ENCODE results near the gene CHURC1. TPM values are rescaled to one million over a fixed set of nuclear protein-coding genes. Genes with fewer than 3 reads are reported as not detected.

The CHURC1 gene
- total RNA-seq, 2 donors from 2014 or later: 56.7 to 63.2 TPM

- H3K27ac Mint-ChIP-seq: peak overlapping the region; percentile 9
- Histone ChIP-seq H3K36me3 (ENCODE audit: control insufficient read depth, insufficient read depth, low read length) (peaks cover 25% of the 10 kb centered on the region), H3K27me3 (ENCODE audit: control insufficient read depth, insufficient read depth, low read length, poor library complexity, severe bottlenecking) (no peaks in the 10 kb centered on the region), H3K9me3 (ENCODE audit: control insufficient read depth, low read length) (no peaks in the 10 kb centered on the region), H3K27ac (ENCODE audit: low read depth, low read length) (no peak overlapping the region), H3K4me3 (ENCODE audit: low read length) (no peak overlapping the region), H3K4me1 (ENCODE audit: control insufficient read depth, insufficient read depth, low read length) (peaks cover 3% of the 10 kb centered on the region), H3K9ac (ENCODE audit: extremely low read depth, low read length, poor library complexity, severe bottlenecking) (no peak overlapping the region)
- H3K4me3 Mint-ChIP-seq: no peak overlapping the region
- no peaks in the 10 kb centered on the region for H3K27me3 Mint-ChIP-seq (ENCODE audit: insufficient read depth)
- no peaks in the 10 kb centered on the region for H3K9me3 Mint-ChIP-seq
- TF ChIP-seq CTCF (conservative IDR thresholded peaks at IDR 0.05): no peak
- H3K36me3 Mint-ChIP-seq (ENCODE audit: low read depth): peaks cover 57% of the 10 kb centered on the region
- 79 to 89% methylated on average over 5 to 6 of the region's 6 CpGs for WGBS, 2 experiments (ENCODE audit: insufficient coverage in 1 of 2, insufficient read length in 1 of 2)
- peaks cover 13% of the 10 kb centered on the region for H3K4me1 Mint-ChIP-seq
- DNase-seq: peak; percentile 29
Measured at GRCh38 chr14:64946310-64947045, 32.2 kb downstream of the CHURC1 start.

GRCh38 chr14:64947710-64948611, 33.7 kb downstream of the CHURC1 start:
- no peak for TF ChIP-seq CTCF (conservative IDR thresholded peaks at IDR 0.05)
- Histone ChIP-seq H3K27me3 (ENCODE audit: control insufficient read depth, insufficient read depth, low read length, poor library complexity, severe bottlenecking) (no peaks in the 10 kb centered on the region), H3K9me3 (ENCODE audit: control insufficient read depth, low read length) (no peaks in the 10 kb centered on the region), H3K36me3 (ENCODE audit: control insufficient read depth, insufficient read depth, low read length) (peaks cover 35% of the 10 kb centered on the region), H3K9ac (ENCODE audit: extremely low read depth, low read length, poor library complexity, severe bottlenecking) (no peak overlapping the region), H3K4me3 (ENCODE audit: low read length) (no peak overlapping the region), H3K4me1 (ENCODE audit: control insufficient read depth, insufficient read depth, low read length) (peaks cover 2% of the 10 kb centered on the region), H3K27ac (ENCODE audit: low read depth, low read length) (no peak overlapping the region)
- peaks cover 5% of the 10 kb centered on the region for H3K4me1 Mint-ChIP-seq
- no peaks in the 10 kb centered on the region for H3K9me3 Mint-ChIP-seq
- no peaks in the 10 kb centered on the region for H3K27me3 Mint-ChIP-seq (ENCODE audit: insufficient read depth)
- H3K36me3 Mint-ChIP-seq (ENCODE audit: low read depth): peaks cover 61% of the 10 kb centered on the region
- H3K4me3 Mint-ChIP-seq: no peak overlapping the region
- WGBS, 2 experiments (ENCODE audit: insufficient coverage in 1 of 2, insufficient read length in 1 of 2): 91 to 92% methylated on average over 23 to 28 of the region's 28 CpGs
- peak; percentile 35 for DNase-seq
- peak overlapping the region; percentile 66 for H3K27ac Mint-ChIP-seq

- Mint-ChIP-seq H3K27ac (no peak overlapping the region), H3K36me3 (ENCODE audit: low read depth) (peaks cover 57% of the 10 kb centered on the region), H3K4me1 (peaks cover 2% of the 10 kb centered on the region), H3K27me3 (ENCODE audit: insufficient read depth) (no peaks in the 10 kb centered on the region), H3K4me3 (no peak overlapping the region), H3K9me3 (no peaks in the 10 kb centered on the region)
- TF ChIP-seq CTCF (conservative IDR thresholded peaks at IDR 0.05): no peak
- no peaks in the 10 kb centered on the region for H3K4me1 ChIP-seq (ENCODE audit: control insufficient read depth, insufficient read depth, low read length)
- peaks cover 41% of the 10 kb centered on the region for H3K36me3 ChIP-seq (ENCODE audit: control insufficient read depth, insufficient read depth, low read length)
- 72 to 92% methylated on average over 2 to 8 of the region's 8 CpGs for WGBS, 2 experiments (ENCODE audit: insufficient coverage in 1 of 2, insufficient read length in 1 of 2)
- no peaks in the 10 kb centered on the region for H3K9me3 ChIP-seq (ENCODE audit: control insufficient read depth, low read length)
- no peak overlapping the region for H3K9ac ChIP-seq (ENCODE audit: extremely low read depth, low read length, poor library complexity, severe bottlenecking)
- peak; percentile 35 for DNase-seq
- no peaks in the 10 kb centered on the region for H3K27me3 ChIP-seq (ENCODE audit: control insufficient read depth, insufficient read depth, low read length, poor library complexity, severe bottlenecking)
- H3K27ac ChIP-seq (ENCODE audit: low read depth, low read length): no peak overlapping the region
- no peak overlapping the region for H3K4me3 ChIP-seq (ENCODE audit: low read length)
Measured at GRCh38 chr14:64948612-64949210, 34.5 kb downstream of the CHURC1 start.
